ENCODE results near the gene ACTR2.

GRCh38 chr2:65316072-65316471, 88.4 kb downstream of the ACTR2 start:
- TF ChIP-seq CTCF (conservative IDR thresholded peaks at IDR 0.05) (no peak; the same call in 1 of the 2 replicates), ZFX (IDR thresholded peaks at IDR 0.05) (no peak)
